ENCODE data around the gene CATSPER4.
"Not testable (repeated sequence)": the region's sequence is repeated elsewhere in the genome, so short reads cannot be mapped to it uniquely, and the experiment has no call there.

CATSPER4 gene

GRCh38 chr1:26197301-26197700, 6.9 kb downstream of the CATSPER4 start:
- no peak for DNase-seq

- DNase-seq: no peak
Observed at GRCh38 chr1:26197813-26198212, 7.4 kb downstream of the CATSPER4 start.

GRCh38 chr1:26200413-26200812, 10.0 kb downstream of the CATSPER4 start:
- no peak for DNase-seq

GRCh38 chr1:26203642-26204318, 13.4 kb downstream of the CATSPER4 start:
- no peak for DNase-seq

- DNase-seq: no peak
Observed at GRCh38 chr1:26210147-26210870, 19.9 kb downstream of the CATSPER4 start.

GRCh38 chr1:26212726-26213125, 22.3 kb downstream of the CATSPER4 start:
- DNase-seq: no peak

GRCh38 chr1:26213335-26213905, 23.0 kb downstream of the CATSPER4 start:
- no peak for DNase-seq

- no peak for DNase-seq
Observed at GRCh38 chr1:26215246-26215645, 24.8 kb downstream of the CATSPER4 start.

GRCh38 chr1:26218906-26219494, 28.6 kb downstream of the CATSPER4 start:
- no peak for DNase-seq

GRCh38 chr1:26220199-26220912, 30.0 kb downstream of the CATSPER4 start:
- no peak for DNase-seq

- DNase-seq: no peak
Observed at GRCh38 chr1:26221094-26221493, 30.7 kb downstream of the CATSPER4 start.

GRCh38 chr1:26224606-26225005, 34.2 kb downstream of the CATSPER4 start:
- no peak for DNase-seq

GRCh38 chr1:26225033-26225831, 34.8 kb downstream of the CATSPER4 start:
- peak; percentile 85 for DNase-seq

- not testable (repeated sequence) for DNase-seq
Observed at GRCh38 chr1:26230682-26231081, 40.3 kb downstream of the CATSPER4 start.

GRCh38 chr1:26233903-26234643, 43.7 kb downstream of the CATSPER4 start, which contains the start of gene CEP85:
Gene CEP85, plus strand, starts transcription at chr1:26234200. Its CDS starts 5,584 bp downstream, at chr1:26239784.
- DNase-seq: peak; percentile 99

- DNase-seq: no peak
Observed at GRCh38 chr1:26234644-26235370, 44.4 kb downstream of the CATSPER4 start.

GRCh38 chr1:26237230-26237966, 47.0 kb downstream of the CATSPER4 start:
- DNase-seq: no peak

GRCh38 chr1:26239936-26240335, 49.5 kb downstream of the CATSPER4 start:
- no peak for DNase-seq

Measured in eye (tissue), 1 donor.